Uterus (tissue), 4 donors: Measurements from ENCODE around the gene PSMD13. TPM values are rescaled to one million over a fixed set of nuclear protein-coding genes. Genes with fewer than 3 reads are reported as not detected.

Experiments used
- DNase-seq, 2 donors: peaks; one replicate each; pipeline ENCODE4 v3.0.0-alpha.2; 2019 to 2020
- H3K27ac ChIP-seq, 2 donors: fragments of 200-600 bp; sonication (generic); 1 replicate in 1 of 2; 2 replicates in 1 of 2; pipeline ENCODE4 v1.5.1; 2016 to 2018
- H3K27me3 ChIP-seq, 2 donors: fragments of 200-600 bp; sonication (generic); one replicate each; pipeline ENCODE4 v1.5.1; 2018 to 2019; ENCODE audit warnings: control low read depth in 1 of 2
- H3K36me3 ChIP-seq, 2 donors: fragments of 200-600 bp; sonication (generic); one replicate each; pipeline ENCODE4 v1.5.1; 2019; ENCODE audit warnings: control low read depth in 1 of 2
- H3K4me1 ChIP-seq, 2 donors: fragments of 200-600 bp; sonication (generic); one replicate each; pipeline ENCODE4 v1.5.1; 2018 to 2019; ENCODE audit warnings: control low read depth in 1 of 2
- H3K4me3 ChIP-seq, 2 donors: fragments of 200-600 bp; sonication (generic); 1 replicate in 1 of 2; 2 replicates in 1 of 2; pipeline ENCODE4 v1.5.1; 2018 to 2019; ENCODE audit warnings: mild to moderate bottlenecking in 1 of 2
- H3K9me3 ChIP-seq, 2 donors: fragments of 200-600 bp; sonication (generic); one replicate each; pipeline ENCODE4 v1.5.1; 2019; ENCODE audit warnings: control low read depth in 1 of 2
- POLR2A ChIP-seq, 2 donors: fragments of 450-650 bp; IDR thresholded peaks; one replicate each; pipeline ENCODE4 v1.6.1; 2016; ENCODE audit warnings: antibody characterized with exemption in 2 of 2, mild to moderate bottlenecking in 1 of 2, moderate library complexity in 1 of 2
- intact Hi-C: fragments of 100-400 bp; cut with DNase I; formaldehyde crosslinking; loops from one replicate; pipeline ENCODE4 v1.15.1; 2023; ENCODE audit warnings: low total_unique reads
- total RNA-seq, 4 donors: library from RNA; depleted of rRNA in 3 of 4; stranded (reverse); fragments of >200 nt in 3 of 4; gene quantifications; one replicate each; pipeline versions ENCODE4 v1.1.0 to v1.2.4, GENCODE V29; 2014 to 2023
- TF ChIP-seq, protein P1 (sequence below), 4 experiments: fragments of 200-600 bp in 2 of 4; fragments of 450-650 bp in 2 of 4; sonication (generic) in 2 of 4; IDR thresholded peaks; one replicate each; pipeline ENCODE4 v1.5.1; 2016 to 2019; ENCODE audit warnings: antibody characterized with exemption in 4 of 4, mild to moderate bottlenecking in 2 of 4, moderate library complexity in 1 of 4
- donor health status: DM: yes; HTN: yes; CAD: no.

Gene PSMD13
- total RNA-seq, 4 donors from 2014 or later: 17.9 to 94.3 (median 78.2) TPM

- intact Hi-C loops: no loop called here
- DNase-seq: no peak
- Histone ChIP-seq H3K4me3 (no peak overlapping the region), H3K36me3 (no peaks in the 10 kb centered on the region), H3K9me3 (peaks cover 0 to 5% of the 10 kb centered on the region in 2 donors), H3K27ac (no peak overlapping the region), H3K27me3 (peaks cover 29 to 32% of the 10 kb centered on the region in 2 donors), H3K4me1 (peaks cover 0 to 7% of the 10 kb centered on the region in 2 donors)
- no peak for TF ChIP-seq POLR2A (IDR thresholded peaks at IDR 0.05)
- TF ChIP-seq, protein P1, sequence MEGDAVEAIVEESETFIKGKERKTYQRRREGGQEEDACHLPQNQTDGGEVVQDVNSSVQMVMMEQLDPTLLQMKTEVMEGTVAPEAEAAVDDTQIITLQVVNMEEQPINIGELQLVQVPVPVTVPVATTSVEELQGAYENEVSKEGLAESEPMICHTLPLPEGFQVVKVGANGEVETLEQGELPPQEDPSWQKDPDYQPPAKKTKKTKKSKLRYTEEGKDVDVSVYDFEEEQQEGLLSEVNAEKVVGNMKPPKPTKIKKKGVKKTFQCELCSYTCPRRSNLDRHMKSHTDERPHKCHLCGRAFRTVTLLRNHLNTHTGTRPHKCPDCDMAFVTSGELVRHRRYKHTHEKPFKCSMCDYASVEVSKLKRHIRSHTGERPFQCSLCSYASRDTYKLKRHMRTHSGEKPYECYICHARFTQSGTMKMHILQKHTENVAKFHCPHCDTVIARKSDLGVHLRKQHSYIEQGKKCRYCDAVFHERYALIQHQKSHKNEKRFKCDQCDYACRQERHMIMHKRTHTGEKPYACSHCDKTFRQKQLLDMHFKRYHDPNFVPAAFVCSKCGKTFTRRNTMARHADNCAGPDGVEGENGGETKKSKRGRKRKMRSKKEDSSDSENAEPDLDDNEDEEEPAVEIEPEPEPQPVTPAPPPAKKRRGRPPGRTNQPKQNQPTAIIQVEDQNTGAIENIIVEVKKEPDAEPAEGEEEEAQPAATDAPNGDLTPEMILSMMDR (IDR thresholded peaks at IDR 0.05): no peak
Observed at GRCh38 chr11:279040-279965, 42.5 kb downstream of the PSMD13 start.

- DNase-seq: peak in 1 of 2 donors; percentile 9
- intact Hi-C loops: no loop called here
- TF ChIP-seq, protein P1 (IDR thresholded peaks at IDR 0.05): no peak
- TF ChIP-seq POLR2A (IDR thresholded peaks at IDR 0.05): no peak
- H3K4me1 ChIP-seq: peaks cover 0 to 7% of the 10 kb centered on the region in 2 donors
- H3K27ac ChIP-seq: no peak overlapping the region
- H3K9me3 ChIP-seq: peaks cover 0 to 5% of the 10 kb centered on the region in 2 donors
- H3K27me3 ChIP-seq: peaks cover 29 to 36% of the 10 kb centered on the region in 2 donors
- H3K36me3 ChIP-seq: no peaks in the 10 kb centered on the region
- no peak overlapping the region for H3K4me3 ChIP-seq
Observed at GRCh38 chr11:279966-280705, 43.4 kb downstream of the PSMD13 start.

DNA sequence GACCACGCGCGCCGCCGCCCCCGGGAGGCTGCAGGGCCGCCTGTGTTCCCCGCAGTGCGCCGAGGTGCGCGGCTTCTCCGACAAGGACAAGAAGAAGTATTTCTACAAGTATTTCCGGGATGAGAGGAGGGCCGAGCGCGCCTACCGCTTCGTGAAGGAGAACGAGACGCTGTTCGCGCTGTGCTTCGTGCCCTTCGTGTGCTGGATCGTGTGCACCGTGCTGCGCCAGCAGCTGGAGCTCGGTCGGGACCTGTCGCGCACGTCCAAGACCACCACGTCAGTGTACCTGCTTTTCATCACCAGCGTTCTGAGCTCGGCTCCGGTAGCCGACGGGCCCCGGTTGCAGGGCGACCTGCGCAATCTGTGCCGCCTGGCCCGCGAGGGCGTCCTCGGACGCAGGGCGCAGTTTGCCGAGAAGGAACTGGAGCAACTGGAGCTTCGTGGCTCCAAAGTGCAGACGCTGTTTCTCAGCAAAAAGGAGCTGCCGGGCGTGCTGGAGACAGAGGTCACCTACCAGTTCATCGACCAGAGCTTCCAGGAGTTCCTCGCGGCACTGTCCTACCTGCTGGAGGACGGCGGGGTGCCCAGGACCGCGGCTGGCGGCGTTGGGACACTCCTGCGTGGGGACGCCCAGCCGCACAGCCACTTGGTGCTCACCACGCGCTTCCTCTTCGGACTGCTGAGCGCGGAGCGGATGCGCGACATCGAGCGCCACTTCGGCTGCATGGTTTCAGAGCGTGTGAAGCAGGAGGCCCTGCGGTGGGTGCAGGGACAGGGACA lies 44.1 kb downstream of the PSMD13 start:
- no peaks in the 10 kb centered on the region for H3K36me3 ChIP-seq
- peaks cover 0 to under 1% of the 10 kb centered on the region in 2 donors for H3K9me3 ChIP-seq
- intact Hi-C loops: no loop called here
- H3K27me3 ChIP-seq: peaks cover 29 to 36% of the 10 kb centered on the region in 2 donors
- TF ChIP-seq POLR2A (IDR thresholded peaks at IDR 0.05): no peak
- TF ChIP-seq, protein P1 (IDR thresholded peaks at IDR 0.05): no peak
- no peak overlapping the region for H3K27ac ChIP-seq
- peak in 1 of 2 donors; percentile 8 for DNase-seq
- peaks cover 0 to 7% of the 10 kb centered on the region in 2 donors for H3K4me1 ChIP-seq
- H3K4me3 ChIP-seq: no peak overlapping the region

- peaks cover 0 to 7% of the 10 kb centered on the region in 2 donors for H3K4me1 ChIP-seq
- no peaks in the 10 kb centered on the region for H3K9me3 ChIP-seq
- TF ChIP-seq, protein P1 (IDR thresholded peaks at IDR 0.05): no peak
- no peak for TF ChIP-seq POLR2A (IDR thresholded peaks at IDR 0.05)
- peaks cover 29 to 36% of the 10 kb centered on the region in 2 donors for H3K27me3 ChIP-seq
- no peaks in the 10 kb centered on the region for H3K36me3 ChIP-seq
- H3K4me3 ChIP-seq: no peak overlapping the region
- peak in 1 of 2 donors; percentile 5 for DNase-seq
- H3K27ac ChIP-seq: no peak overlapping the region
- intact Hi-C loops: no loop called here
Observed at GRCh38 chr11:281486-282161, 44.8 kb downstream of the PSMD13 start.
